Transverse colon (tissue), 3 donors: Measurements from ENCODE around the gene EXD2.

Experiments used
- POLR2A ChIP-seq: fragments of 450-650 bp; IDR thresholded peaks from one replicate; pipeline ENCODE4 v1.6.1; 2016; ENCODE audit warnings: antibody characterized with exemption, mild to moderate bottlenecking, moderate library complexity
- POLR2AphosphoS5 ChIP-seq, 3 donors: sonication (generic); formaldehyde crosslinking; IDR thresholded peaks; one replicate each; pipeline ENCODE4 v1.6.1; 2016; ENCODE audit warnings: antibody characterized with exemption in 3 of 3

DNA sequence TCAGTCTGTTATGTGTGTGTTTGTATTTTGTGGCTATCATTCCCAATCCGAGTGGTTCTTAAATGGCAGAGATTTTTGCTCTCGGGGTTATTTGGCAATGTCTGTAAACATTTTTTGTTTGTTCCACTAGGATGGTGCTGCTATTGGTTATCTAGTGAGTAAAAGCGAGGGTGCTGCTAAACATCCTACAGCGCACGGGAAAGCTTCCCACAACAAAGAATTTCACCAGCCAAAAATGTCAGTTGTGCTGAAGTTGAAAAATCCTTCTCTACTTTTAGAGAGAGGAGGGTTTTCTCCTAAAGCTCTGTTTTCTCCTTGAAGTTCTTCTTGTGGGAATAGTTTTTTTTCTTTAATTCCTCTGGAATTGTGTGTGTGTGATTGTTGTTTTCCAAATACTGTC lies 2.4 kb downstream of the EXD2 start:
- TF ChIP-seq POLR2A (no peak), POLR2AphosphoS5 (IDR thresholded peaks at IDR 0.05) (no peak)
